CD8-positive, alpha-beta memory T cell (primary cell): ENCODE measurements around the gene MILR1. TPM values are rescaled to one million over a fixed set of nuclear protein-coding genes. Genes with fewer than 3 reads are reported as not detected.

Experiments
- CTCF ChIA-PET: fragments of 350-600 bp; sonication (Branson Sonifier 250); formaldehyde crosslinking; loops from one replicate; lab custom pipeline; 2021; ENCODE audit warnings: antibody characterized with exemption; lab: Charles Lee
- POLR2A ChIA-PET: fragments of 350-600 bp; sonication (Branson Sonifier 250); formaldehyde crosslinking; loops from one replicate; lab custom pipeline; 2021; ENCODE audit warnings: antibody characterized with exemption; lab: Charles Lee
- DNase-seq, 5 donors: peaks; one replicate each; pipeline versions ENCODE4 v3.0.0 to v3.0.0-alpha.2; 2020 to 2022; ENCODE audit warnings: mixed read lengths in 1 of 5
- H3K27ac ChIP-seq: one replicate; pipeline ENCODE4 v1.7.0; 2013; ENCODE audit warnings: low read depth, mild to moderate bottlenecking, low read length, moderate library complexity
- H3K27me3 ChIP-seq: 2 replicates; pipeline ENCODE4 v1.7.0; 2013; ENCODE audit warnings: low read length, mild to moderate bottlenecking; ENCODE audit not compliant: insufficient read depth, poor library complexity, severe bottlenecking
- H3K36me3 ChIP-seq: 2 replicates; pipeline ENCODE4 v1.7.0; 2013; ENCODE audit warnings: mild to moderate bottlenecking, low read length, moderate library complexity; ENCODE audit not compliant: insufficient read depth
- H3K4me1 ChIP-seq: 2 replicates; pipeline ENCODE4 v1.7.0; 2013; ENCODE audit warnings: mild to moderate bottlenecking, low read length, moderate library complexity; ENCODE audit not compliant: insufficient read depth
- H3K4me3 ChIP-seq: 2 replicates; pipeline ENCODE4 v1.7.0; 2013; ENCODE audit warnings: mild to moderate bottlenecking, low read length
- H3K9me3 ChIP-seq: 2 replicates; pipeline ENCODE4 v1.7.0; 2013; ENCODE audit warnings: mild to moderate bottlenecking, low read length
- H3K27ac Mint-ChIP-seq, 8 donors: one replicate each; pipeline ENCODE4 v1.8.0; 2020 to 2021; ENCODE audit warnings: mixed read lengths in 8 of 8, mild to moderate bottlenecking in 6 of 8, inconsistent platforms in 3 of 8, moderate library complexity in 3 of 8
- H3K27me3 Mint-ChIP-seq, 2 donors: one replicate each; pipeline ENCODE4 v1.8.0; 2020 to 2021; ENCODE audit warnings: mixed read lengths in 2 of 2, mild to moderate bottlenecking in 1 of 2, moderate library complexity in 1 of 2
- H3K36me3 Mint-ChIP-seq, 3 donors: one replicate each; pipeline ENCODE4 v1.8.0; 2020 to 2021; ENCODE audit warnings: mixed read lengths in 3 of 3, inconsistent platforms in 1 of 3, mild to moderate bottlenecking in 1 of 3
- H3K4me1 Mint-ChIP-seq, 3 donors: one replicate each; pipeline ENCODE4 v1.8.0; 2020 to 2021; ENCODE audit warnings: mixed read lengths in 3 of 3, inconsistent platforms in 1 of 3, mild to moderate bottlenecking in 1 of 3
- H3K4me3 Mint-ChIP-seq, 7 donors: one replicate each; pipeline ENCODE4 v1.8.0; 2020 to 2021; ENCODE audit warnings: mixed read lengths in 7 of 7, mild to moderate bottlenecking in 6 of 7, moderate library complexity in 4 of 7, inconsistent platforms in 2 of 7
- H3K9me3 Mint-ChIP-seq, 5 donors: one replicate each; pipeline ENCODE4 v1.8.0; 2020 to 2022; ENCODE audit warnings: mixed read lengths in 5 of 5, mild to moderate bottlenecking in 3 of 5, moderate library complexity in 2 of 5, inconsistent platforms in 1 of 5
- polyA plus RNA-seq: library from polyadenylated mRNA; unstranded; fragments of 300-500 nt; fragmentation: Illumina TruSeq; gene quantifications from one replicate; pipeline ENCODE4 v1.2.3, GENCODE V29; 2021
- total RNA-seq, 2 experiments: library from RNA; stranded (reverse); gene quantifications; one replicate each; pipeline ENCODE4 v1.2.3, GENCODE V29; 2021

Gene MILR1
- total and polyA plus RNA-seq, 3 experiments from 2014 or later: 0.66 to 0.69 TPM; not detected in 1

- Mint-ChIP-seq H3K4me3 (no peak overlapping the region), H3K36me3 (no peaks in the 10 kb centered on the region), H3K4me1 (peaks cover 10 to 12% (median 12%) of the 10 kb centered on the region in 3 donors), H3K27ac (peak overlapping the region in 1 of 8 donors; percentile 65), H3K27me3 (no peaks in the 10 kb centered on the region), H3K9me3 (no peaks in the 10 kb centered on the region)
- peaks cover 6% of the 10 kb centered on the region for H3K4me1 ChIP-seq
- no peak overlapping the region for H3K4me3 ChIP-seq
- ChIA-PET POLR2A (no interaction called here), CTCF (interaction anchor here (0.9 to 1.3 kb wide), 2 partner anchors 9 to 14 kb away, joined by 3 to 4 read pairs; no protein-coding TSS in a partner anchor)
- no peaks in the 10 kb centered on the region for H3K9me3 ChIP-seq
- no peaks in the 10 kb centered on the region for H3K36me3 ChIP-seq
- no peak overlapping the region for H3K27ac ChIP-seq
- DNase-seq: no peak
- no peaks in the 10 kb centered on the region for H3K27me3 ChIP-seq
Observed at GRCh38 chr17:64406321-64407200, 42.4 kb upstream of the MILR1 start.

GRCh38 chr17:64410750-64411490, 38.0 kb upstream of the MILR1 start:
- Mint-ChIP-seq H3K27me3 (no peaks in the 10 kb centered on the region), H3K4me1 (peaks cover 0 to 3% (median 0%) of the 10 kb centered on the region in 3 donors), H3K36me3 (no peaks in the 10 kb centered on the region), H3K9me3 (no peaks in the 10 kb centered on the region), H3K4me3 (no peak overlapping the region), H3K27ac (no peak overlapping the region)
- Histone ChIP-seq H3K4me1 (peaks cover 5% of the 10 kb centered on the region), H3K27me3 (no peaks in the 10 kb centered on the region), H3K36me3 (no peaks in the 10 kb centered on the region), H3K4me3 (no peak overlapping the region), H3K9me3 (no peaks in the 10 kb centered on the region), H3K27ac (no peak overlapping the region)
- ChIA-PET POLR2A (no interaction called here), CTCF (interaction anchor here (0.8 to 1.8 kb wide), 2 partner anchors 8 to 9 kb away, joined by 4 to 6 read pairs; no protein-coding TSS in a partner anchor)
- no peak for DNase-seq

GRCh38 chr17:64411999-64412771, 36.7 kb upstream of the MILR1 start:
- POLR2A ChIA-PET: interaction anchor here (0.6 to 0.9 kb wide), 2 partner anchors 91 to 224 kb away, joined by 3 to 4 read pairs; no protein-coding TSS in a partner anchor
- DNase-seq: no peak
- Mint-ChIP-seq H3K27me3 (no peaks in the 10 kb centered on the region), H3K4me3 (no peak overlapping the region), H3K4me1 (peaks cover 0 to 3% (median 0%) of the 10 kb centered on the region in 3 donors), H3K9me3 (no peaks in the 10 kb centered on the region), H3K36me3 (no peaks in the 10 kb centered on the region), H3K27ac (peak overlapping the region in 2 of 8 donors; percentile 43 to 52)
- Histone ChIP-seq H3K4me3 (no peak overlapping the region), H3K4me1 (peaks cover 5% of the 10 kb centered on the region), H3K36me3 (no peaks in the 10 kb centered on the region), H3K27ac (no peak overlapping the region), H3K27me3 (no peaks in the 10 kb centered on the region), H3K9me3 (no peaks in the 10 kb centered on the region)
- CTCF ChIA-PET: interaction anchor here (0.8 to 3.6 kb wide), 5 partner anchors 8 to 108 kb away, joined by 3 to 11 read pairs (median 4); no protein-coding TSS in a partner anchor

- Histone ChIP-seq H3K27ac (no peak overlapping the region), H3K4me1 (peaks cover 5% of the 10 kb centered on the region), H3K4me3 (no peak overlapping the region), H3K9me3 (no peaks in the 10 kb centered on the region), H3K36me3 (no peaks in the 10 kb centered on the region), H3K27me3 (no peaks in the 10 kb centered on the region)
- H3K27ac Mint-ChIP-seq: no peak overlapping the region
- no peaks in the 10 kb centered on the region for H3K9me3 Mint-ChIP-seq
- no peak for DNase-seq
- no peak overlapping the region for H3K4me3 Mint-ChIP-seq
- CTCF ChIA-PET: interaction anchor here (0.8 to 3.6 kb wide), 4 partner anchors 9 to 109 kb away, joined by 3 to 11 read pairs (median 4); no protein-coding TSS in a partner anchor
- H3K27me3 Mint-ChIP-seq: no peaks in the 10 kb centered on the region
- H3K36me3 Mint-ChIP-seq: no peaks in the 10 kb centered on the region
- H3K4me1 Mint-ChIP-seq: peaks cover 0 to 3% (median 0%) of the 10 kb centered on the region in 3 donors
- POLR2A ChIA-PET: interaction anchor here (0.9 kb wide), 1 partner anchor 91 kb away, joined by 4 read pairs; no protein-coding TSS in a partner anchor
Observed at GRCh38 chr17:64412944-64413381, 36.0 kb upstream of the MILR1 start.

- Histone ChIP-seq H3K27ac (no peak overlapping the region), H3K4me3 (no peak overlapping the region), H3K27me3 (no peaks in the 10 kb centered on the region), H3K4me1 (peaks cover 5% of the 10 kb centered on the region), H3K36me3 (no peaks in the 10 kb centered on the region), H3K9me3 (no peaks in the 10 kb centered on the region)
- Mint-ChIP-seq H3K27ac (peak overlapping the region in 1 of 8 donors; percentile 27), H3K4me3 (no peak overlapping the region), H3K9me3 (no peaks in the 10 kb centered on the region), H3K36me3 (no peaks in the 10 kb centered on the region), H3K4me1 (peaks cover 0 to 3% (median under 1%) of the 10 kb centered on the region in 3 donors), H3K27me3 (no peaks in the 10 kb centered on the region)
- ChIA-PET POLR2A (interaction anchor here (0.9 kb wide), 1 partner anchor 92 kb away, joined by 4 read pairs; no protein-coding TSS in a partner anchor), CTCF (interaction anchor here (0.8 to 3.6 kb wide), 3 partner anchors 8 to 110 kb away, joined by 3 to 11 read pairs (median 4); no protein-coding TSS in a partner anchor)
- no peak for DNase-seq
Observed at GRCh38 chr17:64413513-64413912, 35.4 kb upstream of the MILR1 start.

- Mint-ChIP-seq H3K4me3 (peak overlapping the region in 1 of 7 donors; percentile 36), H3K9me3 (no peaks in the 10 kb centered on the region)
Observed at GRCh38 chr17:64418506-64419339, 30.2 kb upstream of the MILR1 start.

More at GRCh38 chr17:64418506-64419339, 30.2 kb upstream of the MILR1 start:
- Histone ChIP-seq H3K4me3 (no peak overlapping the region), H3K36me3 (no peaks in the 10 kb centered on the region), H3K4me1 (no peaks in the 10 kb centered on the region), H3K27me3 (no peaks in the 10 kb centered on the region), H3K27ac (no peak overlapping the region), H3K9me3 (no peaks in the 10 kb centered on the region)
- peak in 2 of 5 donors; percentile 56 to 64 for DNase-seq
- ChIA-PET POLR2A (interaction anchor here (1.0 kb wide), 1 partner anchor 26 kb away, joined by 5 read pairs; no protein-coding TSS in a partner anchor), CTCF (interaction anchor here (0.7 to 6.5 kb wide), 39 partner anchors 8 to 319 kb away, joined by 3 to 76 read pairs (median 6); partner anchors contain the start of genes CEP95 and DDX5)
- Mint-ChIP-seq H3K36me3 (no peaks in the 10 kb centered on the region), H3K27ac (peak overlapping the region in 1 of 8 donors; percentile 22), H3K27me3 (no peaks in the 10 kb centered on the region), H3K4me1 (peaks cover 3 to 7% (median 5%) of the 10 kb centered on the region in 3 donors)
